ENCODE measurements around the gene MYF5. TPM values are rescaled to one million over a fixed set of nuclear protein-coding genes. Genes with fewer than 3 reads are reported as not detected.

Gene MYF5
- total RNA-seq, 4 donors from 2014 or later, result not detected

- Histone ChIP-seq H3K4me3 (no peak overlapping the region), H3K9me3 (no peaks in the 10 kb centered on the region), H3K27me3 (no peaks in the 10 kb centered on the region), H3K36me3 (no peaks in the 10 kb centered on the region), H3K4me1 (no peaks in the 10 kb centered on the region), H3K27ac (no peak overlapping the region)
- no peak for ATAC-seq
- TF ChIP-seq EP300 (IDR thresholded peaks at IDR 0.05), result no peak
- TF ChIP-seq POLR2A (IDR thresholded peaks at IDR 0.05), result no peak
- TF ChIP-seq CTCF (IDR thresholded peaks at IDR 0.05), result no peak
- TF ChIP-seq POLR2AphosphoS5 (IDR thresholded peaks at IDR 0.05), result no peak
- WGBS, 2 donors (ENCODE audit: low coverage in 1 of 2), result 36 to 60% methylated on average over 1 of the region's 1 CpG
Measured at GRCh38 chr12:80756875-80757274, 40.2 kb downstream of the MYF5 start.

GRCh38 chr12:80761838-80762237 is 45.1 kb downstream of the MYF5 start:
- H3K36me3 ChIP-seq, result no peaks in the 10 kb centered on the region

GRCh38 chr12:80763874-80764273 is 47.2 kb downstream of the MYF5 start:
- WGBS, 2 donors (ENCODE audit: low coverage in 1 of 2), result 1 to 8% methylated on average over 4 of the region's 4 CpGs

More at GRCh38 chr12:80761838-80762237, 45.1 kb downstream of the MYF5 start:
- H3K27me3 ChIP-seq, result no peaks in the 10 kb centered on the region
- H3K4me1 ChIP-seq, result no peaks in the 10 kb centered on the region
- H3K9me3 ChIP-seq, result no peaks in the 10 kb centered on the region
- no peak overlapping the region for H3K27ac ChIP-seq
- 73 to 82% methylated on average over 3 to 5 of the region's 5 CpGs for WGBS, 2 donors (ENCODE audit: low coverage in 1 of 2)
- no peak for TF ChIP-seq EP300 (IDR thresholded peaks at IDR 0.05)
- no peak overlapping the region for H3K4me3 ChIP-seq
- ATAC-seq, result no peak

GRCh38 chr12:80766210-80766609 is 49.5 kb downstream of the MYF5 start:
- TF ChIP-seq EP300 (IDR thresholded peaks at IDR 0.05) (no peak), CTCF (IDR thresholded peaks at IDR 0.05) (no peak), POLR2AphosphoS5 (IDR thresholded peaks at IDR 0.05) (no peak), POLR2A (IDR thresholded peaks at IDR 0.05) (no peak)
- 91 to 100% methylated on average over 1 of the region's 1 CpG for WGBS, 2 donors (ENCODE audit: low coverage in 1 of 2)
- H3K27me3 ChIP-seq, result no peaks in the 10 kb centered on the region

More at GRCh38 chr12:80763874-80764273, 47.2 kb downstream of the MYF5 start:
- Histone ChIP-seq H3K4me3 (no peak overlapping the region), H3K27ac (no peak overlapping the region), H3K4me1 (no peaks in the 10 kb centered on the region), H3K9me3 (no peaks in the 10 kb centered on the region), H3K27me3 (no peaks in the 10 kb centered on the region), H3K36me3 (no peaks in the 10 kb centered on the region)
- no peak for ATAC-seq
- no peak for TF ChIP-seq EP300 (IDR thresholded peaks at IDR 0.05)
- TF ChIP-seq CTCF (IDR thresholded peaks at IDR 0.05), result peak; percentile 47 to 71 (median 64)
- no peak for TF ChIP-seq POLR2AphosphoS5 (IDR thresholded peaks at IDR 0.05)
- no peak for TF ChIP-seq POLR2A (IDR thresholded peaks at IDR 0.05)

GRCh38 chr12:80766897-80767296 is 50.2 kb downstream of the MYF5 start:
- 63 to 91% methylated on average over 2 of the region's 2 CpGs for WGBS, 2 donors (ENCODE audit: low coverage in 1 of 2)
- no peak overlapping the region for H3K4me3 ChIP-seq

More at GRCh38 chr12:80766210-80766609, 49.5 kb downstream of the MYF5 start:
- no peak for ATAC-seq
- Histone ChIP-seq H3K4me1 (no peaks in the 10 kb centered on the region), H3K36me3 (no peaks in the 10 kb centered on the region), H3K27ac (no peak overlapping the region), H3K4me3 (no peak overlapping the region), H3K9me3 (no peaks in the 10 kb centered on the region)

More at GRCh38 chr12:80766897-80767296, 50.2 kb downstream of the MYF5 start:
- TF ChIP-seq CTCF (IDR thresholded peaks at IDR 0.05), result no peak
- no peak for TF ChIP-seq POLR2A (IDR thresholded peaks at IDR 0.05)
- no peak for TF ChIP-seq EP300 (IDR thresholded peaks at IDR 0.05)
- no peak for TF ChIP-seq POLR2AphosphoS5 (IDR thresholded peaks at IDR 0.05)
- no peaks in the 10 kb centered on the region for H3K9me3 ChIP-seq
- no peak overlapping the region for H3K27ac ChIP-seq
- no peaks in the 10 kb centered on the region for H3K27me3 ChIP-seq
- H3K4me1 ChIP-seq, result no peaks in the 10 kb centered on the region
- no peak for ATAC-seq
- no peaks in the 10 kb centered on the region for H3K36me3 ChIP-seq

Other genes starting within 250 kb of the MYF5 start
- not detected for gene MYF6, start 9.3 kb upstream of the MYF5 start, total RNA-seq
- 10 to 100 TPM in 2 of 4 donors, 1 to 10 TPM in 2; 6.6 to 50.6 (median 11.9) TPM for gene LIN7A, start 221.0 kb downstream of the MYF5 start, total RNA-seq